Left ventricle myocardium inferior (tissue), 1 donor: ENCODE results near the gene CYP26A1. TPM values are rescaled to one million over a fixed set of nuclear protein-coding genes. Genes with fewer than 3 reads are reported as not detected.

Source experiments
- DNase-seq: peaks from one replicate; pipeline ENCODE4 v3.0.0-alpha.2; 2020
- H3K27ac ChIP-seq: fragments of 200-600 bp; replicated peaks from 2 replicates; pipeline ENCODE4 v1.8.0; 2021
- H3K27me3 ChIP-seq: fragments of 200-600 bp; 2 replicates; pipeline ENCODE4 v1.8.0; 2021; ENCODE audit warnings: low read depth
- H3K36me3 ChIP-seq: fragments of 200-600 bp; 2 replicates; pipeline ENCODE4 v1.8.0; 2021
- H3K4me1 ChIP-seq: fragments of 200-600 bp; 2 replicates; pipeline ENCODE4 v1.8.0; 2021
- H3K4me3 ChIP-seq: fragments of 200-600 bp; 2 replicates; pipeline ENCODE4 v1.8.0; 2021; ENCODE audit warnings: mild to moderate bottlenecking, moderate library complexity
- H3K9me3 ChIP-seq: fragments of 200-600 bp; replicated peaks from 2 replicates; pipeline ENCODE4 v1.8.0; 2021
- CTCF ChIP-seq: fragments of 200-600 bp; IDR thresholded peaks from 2 replicates; pipeline ENCODE4 v1.8.0; 2021; ENCODE audit warnings: antibody characterized with exemption, mild to moderate bottlenecking, borderline replicate concordance
- intact Hi-C: fragments of 100-400 bp; cut with micrococcal nuclease; formaldehyde crosslinking; loops from one replicate; pipeline ENCODE4 v1.11.0; 2022
- total RNA-seq: library from RNA; stranded (reverse); fragmentation: NEBNext Ultra II Directional; extraction: Animal tissue kit (Norgen Biotek cat#: 25700); gene quantifications from one replicate; pipeline ENCODE4 v1.2.1, GENCODE V29; 2021
- donor health status: DM: no; HTN: yes; CAD: no; lungs with severe emphysema.

CYP26A1 gene
- total RNA-seq, 1 donor from 2014 or later, result not detected

DNA sequence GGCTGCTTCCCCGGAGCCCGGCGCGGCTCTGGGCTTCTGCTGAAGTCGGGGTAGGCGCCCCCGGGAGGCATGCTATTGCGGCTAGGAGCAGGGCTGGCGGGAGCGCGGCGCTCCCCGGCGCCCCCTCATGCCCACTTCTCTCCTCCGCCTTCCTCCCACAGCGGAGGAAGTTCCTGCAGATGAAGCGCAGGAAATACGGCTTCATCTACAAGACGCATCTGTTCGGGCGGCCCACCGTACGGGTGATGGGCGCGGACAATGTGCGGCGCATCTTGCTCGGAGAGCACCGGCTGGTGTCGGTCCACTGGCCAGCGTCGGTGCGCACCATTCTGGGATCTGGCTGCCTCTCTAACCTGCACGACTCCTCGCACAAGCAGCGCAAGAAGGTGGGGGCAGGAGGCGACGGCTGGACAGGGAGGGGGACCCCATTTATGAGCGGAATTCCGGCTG, 479 bp downstream of the CYP26A1 start:
- Histone ChIP-seq H3K9me3 (no peaks in the 10 kb centered on the region), H3K36me3 (no peaks in the 10 kb centered on the region), H3K4me1 (peaks cover 40% of the 10 kb centered on the region), H3K4me3 (peak overlapping the region; percentile 62), H3K27ac (no peak overlapping the region), H3K27me3 (peaks cover 98% of the 10 kb centered on the region)
- intact Hi-C loops, result no loop called here
- TF ChIP-seq CTCF, result peak; percentile 4
- no peak for DNase-seq

- peaks cover 98% of the 10 kb centered on the region for H3K27me3 ChIP-seq
- H3K4me3 ChIP-seq, result peak overlapping the region; percentile 62
- H3K27ac ChIP-seq, result no peak overlapping the region
- intact Hi-C loops, result no loop called here
- H3K36me3 ChIP-seq, result no peaks in the 10 kb centered on the region
- no peaks in the 10 kb centered on the region for H3K9me3 ChIP-seq
- no peak for TF ChIP-seq CTCF
- H3K4me1 ChIP-seq, result peaks cover 40% of the 10 kb centered on the region
- no peak for DNase-seq
Measured at GRCh38 chr10:93074597-93075368, 1.1 kb downstream of the CYP26A1 start.

DNA sequence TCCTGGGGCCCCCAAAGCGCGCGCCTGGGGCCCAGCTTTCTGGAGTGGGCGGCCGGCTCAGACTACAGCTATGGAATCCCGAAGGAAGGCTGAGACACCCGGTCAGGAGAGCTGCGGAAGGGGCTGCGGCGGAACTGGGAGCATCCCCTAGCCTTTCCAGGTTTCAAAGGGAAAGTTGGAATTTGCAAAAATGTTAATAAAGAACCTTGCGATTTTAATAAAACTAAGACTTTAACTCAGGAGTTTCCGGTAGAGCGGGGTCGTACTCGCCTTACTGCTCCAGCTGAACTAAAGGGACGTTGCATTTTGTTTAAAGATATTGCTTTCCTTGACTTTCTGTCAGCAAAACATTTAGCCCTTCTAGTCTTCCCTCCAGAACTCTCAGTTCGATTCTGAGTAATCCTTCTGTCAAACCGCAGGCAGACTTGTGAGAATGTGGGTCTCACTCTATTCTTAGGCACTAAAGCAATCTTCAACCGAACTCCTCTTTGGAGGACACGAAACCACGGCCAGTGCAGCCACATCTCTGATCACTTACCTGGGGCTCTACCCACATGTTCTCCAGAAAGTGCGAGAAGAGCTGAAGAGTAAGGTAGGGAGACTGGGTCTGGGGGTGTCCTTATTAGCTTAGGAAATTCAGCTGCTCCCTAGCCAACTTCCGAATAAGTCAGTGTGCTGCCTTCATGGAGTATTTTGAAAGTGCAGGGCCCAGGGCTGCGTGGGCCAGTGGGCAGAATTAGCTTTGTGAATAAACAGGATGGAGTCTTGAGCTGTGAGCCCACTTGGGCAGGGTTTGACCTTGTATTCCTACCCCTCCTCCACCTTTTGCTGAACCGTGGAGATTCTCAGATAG, 1.9 kb downstream of the CYP26A1 start:
- H3K27me3 ChIP-seq, result peaks cover 98% of the 10 kb centered on the region
- H3K4me3 ChIP-seq, result peak overlapping the region; percentile 62
- no peak overlapping the region for H3K27ac ChIP-seq
- H3K9me3 ChIP-seq, result no peaks in the 10 kb centered on the region
- peaks cover 40% of the 10 kb centered on the region for H3K4me1 ChIP-seq
- TF ChIP-seq CTCF, result no peak
- intact Hi-C loops, result no loop called here
- H3K36me3 ChIP-seq, result no peaks in the 10 kb centered on the region
- no peak for DNase-seq

DNA sequence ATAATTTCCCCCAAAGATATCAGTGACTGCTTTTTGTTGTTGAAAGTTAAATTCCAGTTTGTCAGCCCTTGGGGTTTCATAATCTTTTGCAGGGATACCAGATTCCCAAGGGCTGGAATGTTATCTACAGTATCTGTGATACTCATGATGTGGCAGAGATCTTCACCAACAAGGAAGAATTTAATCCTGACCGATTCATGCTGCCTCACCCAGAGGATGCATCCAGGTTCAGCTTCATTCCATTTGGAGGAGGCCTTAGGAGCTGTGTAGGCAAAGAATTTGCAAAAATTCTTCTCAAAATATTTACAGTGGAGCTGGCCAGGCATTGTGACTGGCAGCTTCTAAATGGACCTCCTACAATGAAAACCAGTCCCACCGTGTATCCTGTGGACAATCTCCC, 3.2 kb downstream of the CYP26A1 start:
- TF ChIP-seq CTCF, result no peak
- intact Hi-C loops, result no loop called here
- peaks cover 100% of the 10 kb centered on the region for H3K27me3 ChIP-seq

GRCh38 chr10:93077860-93078337, 4.2 kb downstream of the CYP26A1 start:
- no peaks in the 10 kb centered on the region for H3K9me3 ChIP-seq
- H3K36me3 ChIP-seq, result no peaks in the 10 kb centered on the region
- H3K27me3 ChIP-seq, result peaks cover 93% of the 10 kb centered on the region
- H3K4me1 ChIP-seq, result peaks cover 27% of the 10 kb centered on the region
- intact Hi-C loops, result no loop called here
- TF ChIP-seq CTCF, result no peak
- DNase-seq, result no peak
- no peak overlapping the region for H3K27ac ChIP-seq
- no peak overlapping the region for H3K4me3 ChIP-seq

More for the DNA sequence above, 3.2 kb downstream of the CYP26A1 start:
- Histone ChIP-seq H3K27ac (no peak overlapping the region), H3K36me3 (no peaks in the 10 kb centered on the region), H3K9me3 (no peaks in the 10 kb centered on the region), H3K4me1 (peaks cover 37% of the 10 kb centered on the region), H3K4me3 (no peak overlapping the region)
- no peak for DNase-seq
